GM18505 (cell line): ENCODE data around the gene FADS2.

Experiments
- ATAC-seq: cut with Tn5 transposase; IDR thresholded peaks from one replicate; pipeline ENCODE4 v1.9.1; 2021; ENCODE audit not compliant: unreplicated experiment
- POLR2A ChIP-seq: IDR thresholded peaks from 4 replicates; pipeline ENCODE4 v1.6.1; 2011; ENCODE audit warnings: borderline replicate concordance; ENCODE audit not compliant: insufficient read depth, insufficient read length; ENCODE audit errors: extremely low read depth

The FADS2 gene

GRCh38 chr11:61895718-61896059, 67.6 kb downstream of the FADS2 start:
- no peak for TF ChIP-seq POLR2A
- ATAC-seq: no peak

GRCh38 chr11:61896665-61897386, 68.7 kb downstream of the FADS2 start:
- ATAC-seq: no peak
- TF ChIP-seq POLR2A: no peak

- no peak for ATAC-seq
- TF ChIP-seq POLR2A: no peak
These were observed 69.5 kb downstream of the FADS2 start for GRCh38 chr11:61897387-61898246.

- no peak for ATAC-seq
- TF ChIP-seq POLR2A: no peak
These were observed 70.1 kb downstream of the FADS2 start for GRCh38 chr11:61898247-61898582.

- TF ChIP-seq POLR2A: no peak
- ATAC-seq: peak; percentile 62
These were observed 71.2 kb downstream of the FADS2 start for GRCh38 chr11:61899146-61899841.

- no peak for ATAC-seq
- TF ChIP-seq POLR2A: no peak
These were observed 72.2 kb downstream of the FADS2 start for GRCh38 chr11:61900251-61900650.

GRCh38 chr11:61901397-61901796, 73.3 kb downstream of the FADS2 start:
- no peak for ATAC-seq
- TF ChIP-seq POLR2A: no peak

GRCh38 chr11:61902313-61902712, 74.2 kb downstream of the FADS2 start:
- no peak for ATAC-seq
- no peak for TF ChIP-seq POLR2A

GRCh38 chr11:61903845-61904244, 75.7 kb downstream of the FADS2 start:
- no peak for TF ChIP-seq POLR2A
- ATAC-seq: no peak

- TF ChIP-seq POLR2A: no peak
- no peak for ATAC-seq
These were observed 76.5 kb downstream of the FADS2 start for GRCh38 chr11:61904539-61905048.

- no peak for TF ChIP-seq POLR2A
- no peak for ATAC-seq
These were observed 77.1 kb downstream of the FADS2 start for GRCh38 chr11:61905067-61905696.

- ATAC-seq: no peak
- TF ChIP-seq POLR2A: no peak
These were observed 77.9 kb downstream of the FADS2 start for GRCh38 chr11:61905801-61906521.
